ENCODE results near the gene FOXK2.

GRCh38 chr17:82480318-82480717 is 39.2 kb upstream of the FOXK2 start:
- TF ChIP-seq CTCF (IDR thresholded peaks at IDR 0.05; ENCODE audit: poor library complexity) (no peak), EZH2 (IDR thresholded peaks at IDR 0.05; ENCODE audit: borderline replicate concordance) (no peak)
